ENCODE measurements around the gene ARID5B. TPM values are rescaled to one million over a fixed set of nuclear protein-coding genes. Genes with fewer than 3 reads are reported as not detected.

ARID5B gene
- total RNA-seq, 1 experiment from 2014 or later: 1.3 TPM

GRCh38 chr10:62044566-62044965, 143.1 kb downstream of the ARID5B start:
- Histone ChIP-seq H3K27me3 (ENCODE audit: low read length) (no peaks in the 10 kb centered on the region), H3K4me2 (ENCODE audit: low read depth, low read length, poor library complexity, severe bottlenecking) (peak overlapping the region; percentile 43), H3K9me3 (ENCODE audit: low read length) (no peaks in the 10 kb centered on the region), H3K9ac (ENCODE audit: low read length) (no peak overlapping the region), H3K36me3 (ENCODE audit: insufficient read depth, low read length) (no peaks in the 10 kb centered on the region), H4K20me1 (ENCODE audit: insufficient read depth, low read depth, low read length) (no peaks in the 10 kb centered on the region), H3K9me2 (replicated peaks; ENCODE audit: insufficient read depth, low read length) (no peaks in the 10 kb centered on the region), H2AFZ (ENCODE audit: low read length) (no peak overlapping the region), H3K79me2 (ENCODE audit: low read length) (no peaks in the 10 kb centered on the region), H3K4me1 (ENCODE audit: low read length) (peaks cover 71% of the 10 kb centered on the region), H3K27ac (ENCODE audit: low read length) (no peak overlapping the region), H3K4me3 (ENCODE audit: low read length) (no peak overlapping the region)
- no peak for DNase-seq

GRCh38 chr10:62045765-62046521, 144.4 kb downstream of the ARID5B start:
- Histone ChIP-seq H3K79me2 (ENCODE audit: low read length) (no peaks in the 10 kb centered on the region), H3K4me3 (ENCODE audit: low read length) (peak overlapping the region; percentile 25; the same call in 1 of the 2 replicates), H3K27ac (ENCODE audit: low read length) (no peak overlapping the region), H3K27me3 (ENCODE audit: low read length) (no peaks in the 10 kb centered on the region), H2AFZ (ENCODE audit: low read length) (no peak overlapping the region), H3K4me1 (ENCODE audit: low read length) (peaks cover 84% of the 10 kb centered on the region), H4K20me1 (ENCODE audit: insufficient read depth, low read depth, low read length) (no peaks in the 10 kb centered on the region), H3K9me2 (replicated peaks; ENCODE audit: insufficient read depth, low read length) (no peaks in the 10 kb centered on the region), H3K36me3 (ENCODE audit: insufficient read depth, low read length) (no peaks in the 10 kb centered on the region), H3K9me3 (ENCODE audit: low read length) (no peaks in the 10 kb centered on the region), H3K4me2 (ENCODE audit: low read depth, low read length, poor library complexity, severe bottlenecking) (peak overlapping the region; percentile 43), H3K9ac (ENCODE audit: low read length) (no peak overlapping the region)
- DNase-seq: no peak

- H2AFZ ChIP-seq (ENCODE audit: low read length): no peak overlapping the region
- no peak for DNase-seq
- peak overlapping the region; percentile 43 for H3K4me2 ChIP-seq (ENCODE audit: low read depth, low read length, poor library complexity, severe bottlenecking)
- H3K4me1 ChIP-seq (ENCODE audit: low read length): peaks cover 87% of the 10 kb centered on the region
- no peaks in the 10 kb centered on the region for H3K27me3 ChIP-seq (ENCODE audit: low read length)
- no peaks in the 10 kb centered on the region for H3K9me2 ChIP-seq (replicated peaks; ENCODE audit: insufficient read depth, low read length)
- no peaks in the 10 kb centered on the region for H3K36me3 ChIP-seq (ENCODE audit: insufficient read depth, low read length)
- no peaks in the 10 kb centered on the region for H4K20me1 ChIP-seq (ENCODE audit: insufficient read depth, low read depth, low read length)
- no peaks in the 10 kb centered on the region for H3K79me2 ChIP-seq (ENCODE audit: low read length)
- no peak overlapping the region for H3K9ac ChIP-seq (ENCODE audit: low read length)
- no peak overlapping the region for H3K27ac ChIP-seq (ENCODE audit: low read length)
- H3K9me3 ChIP-seq (ENCODE audit: low read length): no peaks in the 10 kb centered on the region
- no peak overlapping the region for H3K4me3 ChIP-seq (ENCODE audit: low read length)
These were observed 145.2 kb downstream of the ARID5B start for GRCh38 chr10:62046522-62047227.

- H4K20me1 ChIP-seq (ENCODE audit: insufficient read depth, low read depth, low read length): no peaks in the 10 kb centered on the region
- H3K4me2 ChIP-seq (ENCODE audit: low read depth, low read length, poor library complexity, severe bottlenecking): peak overlapping the region; percentile 43
- H3K4me3 ChIP-seq (ENCODE audit: low read length): no peak overlapping the region
These were observed 145.9 kb downstream of the ARID5B start for GRCh38 chr10:62047228-62047892.

GRCh38 chr10:62047960-62048383, 146.5 kb downstream of the ARID5B start:
- Histone ChIP-seq H3K36me3 (ENCODE audit: insufficient read depth, low read length) (no peaks in the 10 kb centered on the region), H3K9ac (ENCODE audit: low read length) (no peak overlapping the region), H3K9me3 (ENCODE audit: low read length) (no peaks in the 10 kb centered on the region), H3K27ac (ENCODE audit: low read length) (no peak overlapping the region), H4K20me1 (ENCODE audit: insufficient read depth, low read depth, low read length) (no peaks in the 10 kb centered on the region), H3K4me2 (ENCODE audit: low read depth, low read length, poor library complexity, severe bottlenecking) (no peak overlapping the region), H3K79me2 (ENCODE audit: low read length) (no peaks in the 10 kb centered on the region), H3K4me1 (ENCODE audit: low read length) (peaks cover 86% of the 10 kb centered on the region), H3K9me2 (replicated peaks; ENCODE audit: insufficient read depth, low read length) (no peaks in the 10 kb centered on the region), H3K4me3 (ENCODE audit: low read length) (no peak overlapping the region), H3K27me3 (ENCODE audit: low read length) (no peaks in the 10 kb centered on the region), H2AFZ (ENCODE audit: low read length) (no peak overlapping the region)
- DNase-seq: no peak

More at GRCh38 chr10:62047228-62047892, 145.9 kb downstream of the ARID5B start:
- no peak overlapping the region for H2AFZ ChIP-seq (ENCODE audit: low read length)
- no peaks in the 10 kb centered on the region for H3K9me3 ChIP-seq (ENCODE audit: low read length)
- no peaks in the 10 kb centered on the region for H3K27me3 ChIP-seq (ENCODE audit: low read length)
- no peaks in the 10 kb centered on the region for H3K36me3 ChIP-seq (ENCODE audit: insufficient read depth, low read length)
- no peak for DNase-seq
- no peak overlapping the region for H3K27ac ChIP-seq (ENCODE audit: low read length)
- no peak overlapping the region for H3K9ac ChIP-seq (ENCODE audit: low read length)
- no peaks in the 10 kb centered on the region for H3K9me2 ChIP-seq (replicated peaks; ENCODE audit: insufficient read depth, low read length)
- H3K4me1 ChIP-seq (ENCODE audit: low read length): peaks cover 87% of the 10 kb centered on the region
- H3K79me2 ChIP-seq (ENCODE audit: low read length): no peaks in the 10 kb centered on the region

- DNase-seq: no peak
- Histone ChIP-seq H3K79me2 (ENCODE audit: low read length) (no peaks in the 10 kb centered on the region), H3K9ac (ENCODE audit: low read length) (no peak overlapping the region), H3K9me3 (ENCODE audit: low read length) (no peaks in the 10 kb centered on the region), H3K9me2 (replicated peaks; ENCODE audit: insufficient read depth, low read length) (no peaks in the 10 kb centered on the region), H3K27ac (ENCODE audit: low read length) (no peak overlapping the region), H3K4me1 (ENCODE audit: low read length) (peaks cover 81% of the 10 kb centered on the region), H3K27me3 (ENCODE audit: low read length) (no peaks in the 10 kb centered on the region), H2AFZ (ENCODE audit: low read length) (no peak overlapping the region), H3K4me2 (ENCODE audit: low read depth, low read length, poor library complexity, severe bottlenecking) (peak overlapping the region; percentile 51), H3K4me3 (ENCODE audit: low read length) (no peak overlapping the region), H4K20me1 (ENCODE audit: insufficient read depth, low read depth, low read length) (no peaks in the 10 kb centered on the region), H3K36me3 (ENCODE audit: insufficient read depth, low read length) (no peaks in the 10 kb centered on the region)
These were observed 147.0 kb downstream of the ARID5B start for GRCh38 chr10:62048470-62048869.

GRCh38 chr10:62048919-62049623, 147.6 kb downstream of the ARID5B start:
- peak overlapping the region; percentile 40 for H3K9ac ChIP-seq (ENCODE audit: low read length)
- H3K4me3 ChIP-seq (ENCODE audit: low read length): peak overlapping the region; percentile 20; the same call in 1 of the 2 replicates
- 0 out of 2 replicates have a peak overlapping the region, but pooled peaks have one; percentile 39 for H2AFZ ChIP-seq (ENCODE audit: low read length)
- H4K20me1 ChIP-seq (ENCODE audit: insufficient read depth, low read depth, low read length): no peaks in the 10 kb centered on the region
- peaks cover 75% of the 10 kb centered on the region for H3K4me1 ChIP-seq (ENCODE audit: low read length)
- H3K36me3 ChIP-seq (ENCODE audit: insufficient read depth, low read length): no peaks in the 10 kb centered on the region
- no peaks in the 10 kb centered on the region for H3K9me2 ChIP-seq (replicated peaks; ENCODE audit: insufficient read depth, low read length)
- H3K27me3 ChIP-seq (ENCODE audit: low read length): no peaks in the 10 kb centered on the region
- no peak for DNase-seq
- no peaks in the 10 kb centered on the region for H3K9me3 ChIP-seq (ENCODE audit: low read length)
- no peaks in the 10 kb centered on the region for H3K79me2 ChIP-seq (ENCODE audit: low read length)
- no peak overlapping the region for H3K27ac ChIP-seq (ENCODE audit: low read length)
- peak overlapping the region; percentile 51 for H3K4me2 ChIP-seq (ENCODE audit: low read depth, low read length, poor library complexity, severe bottlenecking)

Measured in Karpas-422 (cell line).